GM10248 (cell line): Measurements from ENCODE around the gene ARHGEF19.
"Not testable (repeated sequence)": the region's sequence is repeated elsewhere in the genome, so short reads cannot be mapped to it uniquely, and the experiment has no call there.

Experiments
- CTCF ChIA-PET: fragments of 300-600 bp; sonication (Branson Sonifier 250); formaldehyde crosslinking; extraction: SDS; loops from one replicate; lab custom pipeline; 2021; ENCODE audit warnings: antibody characterized with exemption; lab: Yijun Ruan, JAX
- POLR2A ChIA-PET: fragments of 350-650 bp; sonication (Branson Sonifier 250); formaldehyde crosslinking; extraction: SDS; loops from one replicate; lab custom pipeline; 2020; ENCODE audit warnings: antibody characterized with exemption; lab: Yijun Ruan, JAX
- DNase-seq: peaks from one replicate; pipeline ENCODE4 v3.0.0; 2012; ENCODE audit errors: extremely low spot score
- CTCF ChIP-seq: IDR thresholded peaks from 2 replicates; pipeline ENCODE4 v1.5.1; 2012; ENCODE audit warnings: mild to moderate bottlenecking, low read depth; ENCODE audit errors: extremely low read depth, missing control alignments, control extremely low read depth

The ARHGEF19 gene

GRCh38 chr1:16171314-16172151 is 40.9 kb downstream of the ARHGEF19 start:
- POLR2A ChIA-PET = no interaction called here
- DNase-seq = no peak
- TF ChIP-seq CTCF = no peak
- CTCF ChIA-PET = interaction anchor here (1.1 kb wide), 1 partner anchor 10 kb away, joined by 3 read pairs; no protein-coding TSS in a partner anchor

- TF ChIP-seq CTCF = no peak
- no peak for DNase-seq
- POLR2A ChIA-PET = interaction anchor here (0.6 kb wide), 1 partner anchor 37 kb away, joined by 5 read pairs; no protein-coding TSS in a partner anchor
- CTCF ChIA-PET = no interaction called here
These were observed 42.2 kb downstream of the ARHGEF19 start for GRCh38 chr1:16170283-16170673.

GRCh38 chr1:16168622-16169360 is 43.7 kb downstream of the ARHGEF19 start:
- POLR2A ChIA-PET = no interaction called here
- CTCF ChIA-PET = interaction anchor here (1.1 to 1.7 kb wide), 3 partner anchors 19 to 90 kb away, joined by 3 to 5 read pairs (median 3); no protein-coding TSS in a partner anchor

GRCh38 chr1:16168144-16168495 is 44.3 kb downstream of the ARHGEF19 start:
- CTCF ChIA-PET = interaction anchor here (1.1 to 1.7 kb wide), 3 partner anchors 18 to 89 kb away, joined by 3 to 5 read pairs (median 3); no protein-coding TSS in a partner anchor
- DNase-seq, POLR2A ChIA-PET: not testable (repeated sequence)

More at GRCh38 chr1:16168622-16169360, 43.7 kb downstream of the ARHGEF19 start:
- no peak for DNase-seq
- TF ChIP-seq CTCF = no peak

- POLR2A ChIA-PET = no interaction called here
These were observed 44.9 kb downstream of the ARHGEF19 start for GRCh38 chr1:16167331-16168143.

GRCh38 chr1:16166117-16166516 is 46.3 kb downstream of the ARHGEF19 start:
- DNase-seq = no peak
- no peak for TF ChIP-seq CTCF
- ChIA-PET POLR2A (no interaction called here), CTCF (interaction anchor here (1.3 kb wide), 1 partner anchor 87 kb away, joined by 6 read pairs; no protein-coding TSS in a partner anchor)

More at GRCh38 chr1:16167331-16168143, 44.9 kb downstream of the ARHGEF19 start:
- no peak for TF ChIP-seq CTCF
- DNase-seq = peak; percentile 88
- CTCF ChIA-PET = no interaction called here
